Endothelial cell of umbilical vein (primary cell): ENCODE measurements around the gene HMGCL. TPM values are rescaled to one million over a fixed set of nuclear protein-coding genes. Genes with fewer than 3 reads are reported as not detected.
"Not testable (repeated sequence)": the region's sequence is repeated elsewhere in the genome, so short reads cannot be mapped to it uniquely, and the experiment has no call there.

Source experiments
- BruUV-seq: library from RNA; stranded (reverse); fragments of 400-500 nt; replicated peaks from 2 replicates; lab custom pipeline; 2021; lab: Mats Ljungman, UMichigan
- CTCF ChIA-PET: fragments of 300-600, 350-600 bp; sonication (Branson Sonifier 250); formaldehyde crosslinking; loops from one replicate; lab custom pipeline; 2021; ENCODE audit warnings: antibody characterized with exemption, inconsistent platforms; lab: Charles Lee
- POLR2A ChIA-PET: fragments of 300-600, 350-600 bp; sonication (Branson Sonifier 250); formaldehyde crosslinking; loops from one replicate; lab custom pipeline; 2021; ENCODE audit warnings: antibody characterized with exemption, inconsistent platforms; lab: Charles Lee
- DNase-seq: peaks from one replicate; pipeline ENCODE4 v3.0.0-alpha.2; 2011; ENCODE audit warnings: low read depth, low spot score
- FAIRE-seq: peaks from 2 replicates; lab custom pipeline; 2011; peaks lifted over from hg19 to GRCh38; lab: Jason Lieb, UNC
- H2AFZ ChIP-seq: 2 replicates; pipeline ENCODE4 v1.6.0; 2012; ENCODE audit warnings: low read depth, low read length, control low read depth, inconsistent platforms
- H3K27ac ChIP-seq: 2 replicates; pipeline ENCODE4 v1.5.1; 2011; ENCODE audit warnings: low read depth, mild to moderate bottlenecking, control low read depth, low read length, moderate library complexity; ENCODE audit not compliant: insufficient read depth
- H3K27me3 ChIP-seq, 2 experiments: 2 replicates each; pipeline versions ENCODE4 v1.6.0 to v1.6.1; 2011; ENCODE audit warnings: low read length in 2 of 2, mixed read lengths in 1 of 2; ENCODE audit not compliant: control insufficient read depth in 2 of 2, insufficient read depth in 2 of 2
- H3K36me3 ChIP-seq, 2 experiments: 2 replicates in 1 of 2; 3 replicates in 1 of 2; pipeline ENCODE4 v1.5.1; 2011; ENCODE audit warnings: low read length in 2 of 2, mild to moderate bottlenecking in 1 of 2, moderate library complexity in 1 of 2; ENCODE audit not compliant: control insufficient read depth in 2 of 2, insufficient read depth in 2 of 2; ENCODE audit errors: extremely low read depth in 1 of 2
- H3K4me1 ChIP-seq: 3 replicates; pipeline ENCODE4 v1.5.1; 2011; ENCODE audit warnings: mild to moderate bottlenecking, low read length; ENCODE audit not compliant: control insufficient read depth, insufficient read depth; ENCODE audit errors: extremely low read depth
- H3K4me2 ChIP-seq: 2 replicates; pipeline ENCODE4 v1.6.1; 2011; ENCODE audit warnings: low read length, control low read depth, mixed read lengths; ENCODE audit not compliant: insufficient read depth
- H3K4me3 ChIP-seq, 3 experiments: fragments of 200-600 bp in 1 of 3; sonication (generic), shearing (Covaris generic) in 1 of 3; replicated peaks in 1 of 3; 2 replicates each; pipeline ENCODE4 v1.5.1; 2011 to 2016; ENCODE audit warnings: control low read depth in 3 of 3, low read length in 3 of 3, mild to moderate bottlenecking in 2 of 3, inconsistent platforms in 1 of 3, low read depth in 1 of 3, moderate library complexity in 1 of 3; ENCODE audit not compliant: insufficient read depth in 1 of 3
- H3K79me2 ChIP-seq: 2 replicates; pipeline ENCODE4 v1.6.0; 2012; ENCODE audit warnings: low read length, inconsistent platforms; ENCODE audit not compliant: control insufficient read depth, insufficient read depth
- H3K9ac ChIP-seq: replicated peaks from 2 replicates; pipeline ENCODE3; 2011; ENCODE audit warnings: low read length, control low read depth; ENCODE audit not compliant: insufficient read depth; ENCODE audit errors: extremely low read depth
- H3K9me1 ChIP-seq: replicated peaks from 3 replicates; pipeline ENCODE4 v1.6.0; 2011; ENCODE audit warnings: mild to moderate bottlenecking, low read length; ENCODE audit not compliant: control insufficient read depth, insufficient read depth; ENCODE audit errors: extremely low read depth
- H3K9me3 ChIP-seq: replicated peaks from 2 replicates; pipeline ENCODE4 v1.5.1; 2012; ENCODE audit warnings: low read length, inconsistent platforms; ENCODE audit not compliant: control insufficient read depth, insufficient read depth
- H4K20me1 ChIP-seq: replicated peaks from 2 replicates; pipeline ENCODE3; 2011; ENCODE audit warnings: mild to moderate bottlenecking, low read length; ENCODE audit not compliant: control insufficient read depth, insufficient read depth; ENCODE audit errors: extremely low read depth
- EZH2 ChIP-seq: IDR thresholded peaks from 2 replicates; pipeline ENCODE4 v1.6.1; 2012; ENCODE audit warnings: borderline replicate concordance, low read depth, mild to moderate bottlenecking, moderate library complexity, low read length, inconsistent platforms; ENCODE audit not compliant: severe bottlenecking
- FOS ChIP-seq: IDR thresholded peaks from 2 replicates; pipeline ENCODE4 v1.6.1; 2011; ENCODE audit warnings: mild to moderate bottlenecking, low read length, moderate library complexity, borderline replicate concordance; ENCODE audit not compliant: insufficient read depth
- GATA2 ChIP-seq: IDR thresholded peaks from 2 replicates; pipeline ENCODE4 v1.7.0; 2011; ENCODE audit warnings: low read depth, mild to moderate bottlenecking, moderate library complexity, mixed read lengths, low read length; ENCODE audit not compliant: insufficient read length, insufficient read depth
- JUN ChIP-seq: IDR thresholded peaks from 2 replicates; pipeline ENCODE4 v1.6.1; 2011; ENCODE audit warnings: borderline replicate concordance, low read depth; ENCODE audit not compliant: insufficient read length, insufficient read depth
- MYC ChIP-seq: IDR thresholded peaks from one replicate; pipeline ENCODE4 v1.6.1; 2011; ENCODE audit warnings: mild to moderate bottlenecking, low read depth, low read length
- POLR2A ChIP-seq: IDR thresholded peaks from 2 replicates; pipeline ENCODE4 v1.6.1; 2012; ENCODE audit warnings: low read depth, mild to moderate bottlenecking, control low read depth, low read length
- POLR2AphosphoS5 ChIP-seq: IDR thresholded peaks from 2 replicates; pipeline ENCODE4 v1.6.1; 2012; ENCODE audit warnings: low read depth, mild to moderate bottlenecking, control low read depth, low read length, moderate library complexity; ENCODE audit not compliant: insufficient read depth
- dilution Hi-C: fragments of 300-500 bp; cut with MboI; formaldehyde crosslinking; loops from one replicate; pipeline ENCODE4 v1.15.0; 2019; ENCODE audit warnings: low sequenced_read_pairs; ENCODE audit not compliant: extremely low pct_ligation_motif_present
- intact Hi-C: fragments of 100-400 bp; cut with micrococcal nuclease; formaldehyde crosslinking; loops from one replicate; pipeline ENCODE4 v1.10.0; 2022
- polyA plus RNA-seq, 4 experiments: library from polyadenylated mRNA; depleted of rRNA in 3 of 4; stranded (reverse) in 3 of 4; unstranded in 1 of 4; fragments of >200 nt; gene quantifications; 2 replicates each; pipeline versions ENCODE4 v1.2.1 to v1.2.3, GENCODE V29; 2011 to 2012; ENCODE audit warnings: missing spikeins in 1 of 4
- total RNA-seq: library from RNA; stranded (reverse); gene quantifications from 2 replicates; pipeline ENCODE4 v1.2.3, GENCODE V29; 2021
- TF ChIP-seq, protein P1 (sequence below): IDR thresholded peaks from 2 replicates; pipeline ENCODE4 v1.6.1; 2011; ENCODE audit not compliant: insufficient read depth, insufficient read length
- TF ChIP-seq, protein P2 (sequence below), 2 donors: IDR thresholded peaks; 1 replicate in 1 of 2; 2 replicates in 1 of 2; pipeline ENCODE4 v1.5.1; 2011; ENCODE audit warnings: low read length in 2 of 2, mild to moderate bottlenecking in 2 of 2, moderate library complexity in 2 of 2, control low read depth in 1 of 2, inconsistent platforms in 1 of 2, low read depth in 1 of 2; ENCODE audit not compliant: insufficient read depth in 1 of 2; ENCODE audit errors: extremely low read depth in 1 of 2

HMGCL gene
- total and polyA plus RNA-seq, 2 donors (not counting 3 experiments of a cell fraction or from before 2014, with no cell fraction given), result 24.2 to 30.0 TPM

DNA sequence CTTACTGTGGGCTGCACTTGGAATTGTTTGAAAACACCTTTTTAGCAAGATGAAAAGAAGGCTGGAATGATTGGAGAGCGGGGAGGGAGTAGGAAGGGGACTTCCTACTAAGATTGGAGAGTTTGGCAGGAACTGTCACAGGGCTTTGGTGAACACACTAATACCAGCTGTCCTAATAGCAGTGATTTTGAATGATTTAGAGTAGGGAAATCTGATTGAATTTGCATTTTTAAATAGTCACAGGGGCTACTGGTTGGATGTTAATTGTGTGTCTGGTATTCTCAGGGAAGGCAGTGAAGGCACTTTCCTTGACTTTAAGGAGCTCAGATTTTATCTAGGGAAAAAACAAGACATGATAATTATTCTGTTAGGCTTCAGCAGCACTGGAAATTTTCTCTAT is 2.5 kb upstream of the HMGCL start:
- Histone ChIP-seq H4K20me1 (no peaks in the 10 kb centered on the region), H3K27ac (no peak overlapping the region), H3K79me2 (peaks cover 6% of the 10 kb centered on the region), H3K4me3 (no peak overlapping the region), H3K4me2 (no peak overlapping the region), H3K9me3 (no peaks in the 10 kb centered on the region), H3K9ac (no peak overlapping the region), H3K4me1 (peaks cover 9% of the 10 kb centered on the region), H3K36me3 (no peaks in the 10 kb centered on the region), H3K9me1 (no peaks in the 10 kb centered on the region), H3K27me3 (no peaks in the 10 kb centered on the region), H2AFZ (no peak overlapping the region)
- CTCF ChIA-PET, result interaction anchor here (0.8 kb wide), 1 partner anchor 17 kb away, joined by 3 read pairs; no protein-coding TSS in a partner anchor
- FAIRE-seq, result no peak
- intact Hi-C loops (loop anchor here (5.0 kb wide), 1 partner anchor 130 kb away; the partner anchor contains the start of gene PNRC2), dilution Hi-C loops (no loop called here)
- no TSS peak for BruUV-seq
- TF ChIP-seq, protein P1, sequence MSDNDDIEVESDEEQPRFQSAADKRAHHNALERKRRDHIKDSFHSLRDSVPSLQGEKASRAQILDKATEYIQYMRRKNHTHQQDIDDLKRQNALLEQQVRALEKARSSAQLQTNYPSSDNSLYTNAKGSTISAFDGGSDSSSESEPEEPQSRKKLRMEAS, result no peak
- TF ChIP-seq POLR2AphosphoS5 (no peak), GATA2 (no peak), JUN (no peak), FOS (no peak), POLR2A (no peak), MYC (no peak), EZH2 (no peak)
- TF ChIP-seq, protein P2, sequence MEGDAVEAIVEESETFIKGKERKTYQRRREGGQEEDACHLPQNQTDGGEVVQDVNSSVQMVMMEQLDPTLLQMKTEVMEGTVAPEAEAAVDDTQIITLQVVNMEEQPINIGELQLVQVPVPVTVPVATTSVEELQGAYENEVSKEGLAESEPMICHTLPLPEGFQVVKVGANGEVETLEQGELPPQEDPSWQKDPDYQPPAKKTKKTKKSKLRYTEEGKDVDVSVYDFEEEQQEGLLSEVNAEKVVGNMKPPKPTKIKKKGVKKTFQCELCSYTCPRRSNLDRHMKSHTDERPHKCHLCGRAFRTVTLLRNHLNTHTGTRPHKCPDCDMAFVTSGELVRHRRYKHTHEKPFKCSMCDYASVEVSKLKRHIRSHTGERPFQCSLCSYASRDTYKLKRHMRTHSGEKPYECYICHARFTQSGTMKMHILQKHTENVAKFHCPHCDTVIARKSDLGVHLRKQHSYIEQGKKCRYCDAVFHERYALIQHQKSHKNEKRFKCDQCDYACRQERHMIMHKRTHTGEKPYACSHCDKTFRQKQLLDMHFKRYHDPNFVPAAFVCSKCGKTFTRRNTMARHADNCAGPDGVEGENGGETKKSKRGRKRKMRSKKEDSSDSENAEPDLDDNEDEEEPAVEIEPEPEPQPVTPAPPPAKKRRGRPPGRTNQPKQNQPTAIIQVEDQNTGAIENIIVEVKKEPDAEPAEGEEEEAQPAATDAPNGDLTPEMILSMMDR (IDR thresholded peaks at IDR 0.05; ENCODE audit: extremely low read depth in 1 of 2, insufficient read depth in 1 of 2, low read depth in 1 of 2, low read length in 2 of 2), result no peak
- POLR2A ChIA-PET, result no interaction called here
- DNase-seq, result no peak

DNA sequence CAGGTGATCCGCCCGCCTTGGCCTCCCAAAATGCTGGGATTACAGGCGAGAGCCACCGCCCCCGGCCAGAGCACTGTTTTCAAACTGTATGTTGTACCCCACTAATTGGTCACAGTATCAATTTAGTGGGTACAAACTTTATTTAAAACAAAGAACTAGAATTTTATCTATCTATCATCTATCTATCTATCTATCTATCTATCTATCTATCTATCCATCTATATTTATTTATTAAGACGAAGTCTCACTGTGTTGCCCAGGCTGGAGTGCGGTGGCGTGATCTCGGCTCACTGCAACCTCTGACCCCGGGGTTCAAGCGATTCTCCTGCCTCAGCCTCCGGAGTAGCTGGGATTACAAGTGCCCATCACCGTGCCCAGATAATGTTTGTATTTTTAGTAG is 1.4 kb upstream of the HMGCL start:
- H3K27ac ChIP-seq, H3K4me2 ChIP-seq, FAIRE-seq, POLR2A ChIA-PET, H3K9ac ChIP-seq, H3K4me3 ChIP-seq, H3K27me3 ChIP-seq, H3K4me1 ChIP-seq, H3K36me3 ChIP-seq, H3K9me1 ChIP-seq, H3K79me2 ChIP-seq, H2AFZ ChIP-seq, BruUV-seq, CTCF ChIA-PET, dilution Hi-C loops, H4K20me1 ChIP-seq, DNase-seq, H3K9me3 ChIP-seq: not testable (repeated sequence)
- intact Hi-C loops, result loop anchor here (5.0 kb wide), 1 partner anchor 131 kb away; the partner anchor contains the start of gene PNRC2
